ENCODE measurements around the gene MUC6. TPM values are rescaled to one million over a fixed set of nuclear protein-coding genes. Genes with fewer than 3 reads are reported as not detected.

The MUC6 gene
- total RNA-seq, 1 experiment from 2014 or later, result not detected

- no peak for TF ChIP-seq CTCF (conservative IDR thresholded peaks at IDR 0.05)
- H2AK5ac ChIP-seq (ENCODE audit: insufficient read length, low read length), result no peak overlapping the region
- no CpG with 5 or more reads among the region's 15 CpGs for WGBS (ENCODE audit: extremely low coverage, insufficient read length, low lambda C conversion rate)
- no peaks in the 10 kb centered on the region; the same call in 1 of the 2 replicates for H3K27me3 Mint-ChIP-seq (ENCODE audit: low read depth)
- H3K27ac ChIP-seq (ENCODE audit: insufficient read length, low read depth, low read length), result no peak overlapping the region
- no peaks in the 10 kb centered on the region for H3K79me2 ChIP-seq (ENCODE audit: insufficient read depth, low read length)
- H2BK15ac ChIP-seq (ENCODE audit: low read depth, low read length), result no peak overlapping the region
- H3K18ac ChIP-seq (ENCODE audit: insufficient read length, low read depth, low read length), result no peak overlapping the region
- no peaks in the 10 kb centered on the region for H3K23me2 ChIP-seq (ENCODE audit: insufficient read length, low read depth, low read length, poor library complexity, severe bottlenecking)
- no peaks in the 10 kb centered on the region for H3K9me3 ChIP-seq (ENCODE audit: control insufficient read depth, low read depth, low read length)
- DNase-seq, result no peak
- H3K9ac ChIP-seq (ENCODE audit: extremely low read depth, insufficient read length, low read length), result no peak overlapping the region
- no peak overlapping the region for H2AFZ ChIP-seq (ENCODE audit: low read length)
- no peaks in the 10 kb centered on the region for H4K20me1 ChIP-seq (ENCODE audit: control insufficient read depth, insufficient read depth, insufficient read length)
- H4K8ac ChIP-seq (replicated peaks; ENCODE audit: insufficient read length, low read depth, low read length), result no peak overlapping the region
- H3K4me2 ChIP-seq (ENCODE audit: insufficient read depth, insufficient read length, low read length), result no peak overlapping the region
- H3K4me1 Mint-ChIP-seq, result no peaks in the 10 kb centered on the region
- H2BK5ac ChIP-seq (ENCODE audit: insufficient read length, low read length), result no peak overlapping the region
- H3K36me3 Mint-ChIP-seq (ENCODE audit: insufficient read depth in 1 of 3, low read depth in 3 of 3), result peaks cover 23 to 72% (median 70%) of the 10 kb centered on the region in 3 experiments
- H3K27me3 ChIP-seq (ENCODE audit: insufficient read depth, low read length), result no peaks in the 10 kb centered on the region
- no peaks in the 10 kb centered on the region for H3K4me1 ChIP-seq (ENCODE audit: insufficient read depth, low read length)
- H3K14ac ChIP-seq (ENCODE audit: insufficient read depth, low read length), result no peak overlapping the region
- no peak overlapping the region for H3T11ph ChIP-seq (ENCODE audit: low read length)
- no peak overlapping the region for H3K4ac ChIP-seq (ENCODE audit: low read depth, low read length)
- no peak overlapping the region for H2BK12ac ChIP-seq (ENCODE audit: insufficient read length, low read depth, low read length)
- no peak overlapping the region for H3K4me3 Mint-ChIP-seq
- H2BK20ac ChIP-seq (ENCODE audit: low read depth, low read length, poor library complexity, severe bottlenecking), result no peak overlapping the region
- H4K5ac ChIP-seq (ENCODE audit: insufficient read length, low read depth, low read length), result no peak overlapping the region
- no peak overlapping the region for H4K91ac ChIP-seq (ENCODE audit: insufficient read length, low read depth, low read length)
- H3K9me3 Mint-ChIP-seq, result no peaks in the 10 kb centered on the region
- H3K27ac Mint-ChIP-seq, result no peak overlapping the region
- no peak overlapping the region for H2BK120ac ChIP-seq (ENCODE audit: low read depth, low read length, poor library complexity, severe bottlenecking)
- no peak overlapping the region for H3K56ac ChIP-seq (ENCODE audit: insufficient read length, low read depth, low read length)
- no peaks in the 10 kb centered on the region for H3K79me1 ChIP-seq (ENCODE audit: insufficient read depth, low read depth, low read length, poor library complexity, severe bottlenecking)
- H3K23ac ChIP-seq (ENCODE audit: insufficient read length, low read depth, low read length), result no peak overlapping the region
Observed at GRCh38 chr11:987671-988070, 48.8 kb downstream of the MUC6 start.

Data from H9 (cell line).